Urothelium cell line (cell line): ENCODE data around the gene NR2C2.
"Not testable (repeated sequence)": the region's sequence is repeated elsewhere in the genome, so short reads cannot be mapped to it uniquely, and the experiment has no call there.

Source experiments
- DNase-seq: peaks from one replicate; pipeline ENCODE4 v3.0.0; 2011; ENCODE audit warnings: low spot score, mixed read lengths
- FAIRE-seq: peaks from 2 replicates; lab custom pipeline; 2011; peaks lifted over from hg19 to GRCh38; lab: Jason Lieb, UNC

NR2C2 gene

DNA sequence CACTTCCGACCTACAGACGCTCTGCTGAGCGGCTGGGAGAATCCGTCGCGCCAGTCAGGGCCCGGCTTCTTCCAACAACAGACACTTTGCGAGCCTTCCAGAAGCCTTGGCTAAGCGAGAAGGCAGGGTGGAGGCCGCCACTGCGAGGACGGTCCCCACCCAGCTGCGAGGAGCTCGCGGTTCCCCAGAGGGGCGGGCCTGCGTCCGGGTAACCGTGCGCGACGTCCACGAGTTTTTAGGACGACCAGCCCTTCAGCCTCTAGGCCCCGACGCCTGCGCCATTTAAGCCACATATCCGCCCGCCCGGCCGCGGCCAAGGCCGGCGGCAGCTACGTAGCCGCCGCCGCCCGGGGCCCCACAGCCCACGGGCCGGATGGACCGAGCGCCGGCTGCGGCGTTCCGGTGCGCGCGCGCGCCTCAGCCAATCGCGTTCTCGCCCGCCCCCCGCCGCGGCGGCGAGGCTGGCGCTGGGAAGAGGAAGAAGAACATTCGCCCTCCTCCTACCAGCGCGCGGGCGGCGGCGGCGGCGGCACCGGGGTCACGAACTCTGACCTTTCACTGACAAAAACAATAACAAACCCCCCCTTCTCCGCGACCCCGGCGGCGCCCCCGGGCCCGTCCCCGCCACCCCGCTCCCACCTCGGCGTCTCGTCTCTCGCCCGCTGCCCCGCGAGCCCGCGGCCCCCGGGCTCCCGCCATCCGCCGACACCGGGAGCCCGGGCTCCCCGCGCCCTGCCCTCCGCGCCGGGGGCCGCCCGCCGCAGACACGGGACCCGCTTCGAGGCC is at the start of gene NR2C2:
Gene NR2C2 (plus strand): TSS at position 484 of the 786 bp plus-strand sequence. CDS start 56,332 bp downstream, outside the sequence.
- peak; percentile 94 for DNase-seq
- peak; percentile 44 for FAIRE-seq

- DNase-seq (no peak), FAIRE-seq (no peak)
These were observed 48.5 kb upstream of the NR2C2 start for GRCh38 chr3:14898929-14899328.

DNA sequence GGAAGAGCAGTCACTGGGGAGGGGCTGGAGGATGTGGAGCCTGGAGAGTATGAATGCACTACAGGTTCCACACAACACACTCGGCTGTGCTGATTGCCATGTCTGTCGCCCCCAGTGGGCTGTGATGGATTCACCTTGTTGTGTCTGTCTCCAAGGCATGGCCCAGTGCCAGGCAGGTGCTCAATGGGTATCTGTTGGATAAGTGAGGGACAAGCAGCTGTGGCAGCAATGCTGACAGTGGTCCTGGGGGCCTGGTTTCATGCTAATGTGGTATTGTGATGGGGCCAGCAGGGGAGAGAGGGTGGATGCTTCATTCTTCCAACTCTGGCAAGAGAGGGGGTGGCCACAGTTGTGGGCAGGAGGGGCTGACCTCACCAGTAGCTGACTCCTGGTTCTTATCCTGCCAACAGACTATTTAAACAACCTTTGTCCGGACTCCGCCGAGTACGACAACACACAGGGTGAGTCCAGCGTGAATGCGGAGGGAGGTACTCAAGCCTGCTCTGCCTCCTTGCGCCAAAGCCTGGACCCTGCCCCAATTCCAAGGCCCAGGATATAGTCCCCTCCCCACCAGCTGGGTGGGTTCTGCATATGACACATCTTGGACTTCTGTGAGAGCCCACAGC is 47.3 kb upstream of the NR2C2 start:
- DNase-seq (no peak), FAIRE-seq (no peak)

DNA sequence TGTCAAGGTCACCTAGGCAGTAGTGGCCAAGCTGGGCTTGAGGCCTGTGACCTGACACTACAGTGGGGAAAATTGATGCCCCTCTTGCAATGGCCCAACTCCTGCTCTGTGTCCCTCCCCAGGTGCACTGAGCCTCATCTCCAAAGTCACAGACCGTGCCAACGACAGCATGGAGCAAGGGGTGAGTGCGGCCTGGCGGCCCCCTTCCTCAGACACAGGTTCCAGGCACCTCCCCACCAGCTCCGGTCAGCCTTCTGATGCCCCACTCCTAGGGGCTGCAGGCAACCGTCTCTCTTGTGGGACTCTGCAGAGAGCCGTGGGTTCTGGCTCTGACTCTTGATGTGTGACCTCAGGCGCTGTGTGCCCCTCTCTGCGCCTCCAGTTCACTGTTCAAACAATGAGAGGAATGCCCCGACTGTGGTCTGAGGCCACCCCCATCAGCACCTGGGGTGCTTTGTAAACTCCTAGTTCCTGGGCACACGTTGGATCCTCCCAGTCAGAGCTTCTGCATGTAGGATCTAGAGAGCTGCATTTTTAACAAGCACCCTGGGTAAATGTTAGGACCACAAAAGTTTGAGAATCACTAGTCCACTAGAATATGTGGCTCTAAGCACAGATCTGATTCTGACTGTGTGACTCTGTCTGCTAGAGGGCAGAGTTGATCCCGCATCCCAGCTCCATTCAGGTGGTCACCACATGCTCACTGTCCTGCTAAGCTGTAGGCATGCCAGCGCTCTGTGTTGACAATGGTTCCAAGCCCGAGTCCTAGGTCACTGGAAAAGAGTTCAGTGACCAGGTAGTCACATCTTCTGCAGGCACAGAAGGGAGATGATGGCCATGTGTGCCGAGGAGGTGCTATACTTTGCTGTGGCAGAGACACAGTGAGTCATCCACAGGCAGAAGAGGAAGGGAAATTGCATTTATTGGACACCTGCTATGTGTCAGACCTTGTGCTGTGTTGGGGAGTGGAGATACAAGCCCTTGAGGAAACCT is 46.2 kb upstream of the NR2C2 start:
- no peak for DNase-seq
- no peak for FAIRE-seq

DNA sequence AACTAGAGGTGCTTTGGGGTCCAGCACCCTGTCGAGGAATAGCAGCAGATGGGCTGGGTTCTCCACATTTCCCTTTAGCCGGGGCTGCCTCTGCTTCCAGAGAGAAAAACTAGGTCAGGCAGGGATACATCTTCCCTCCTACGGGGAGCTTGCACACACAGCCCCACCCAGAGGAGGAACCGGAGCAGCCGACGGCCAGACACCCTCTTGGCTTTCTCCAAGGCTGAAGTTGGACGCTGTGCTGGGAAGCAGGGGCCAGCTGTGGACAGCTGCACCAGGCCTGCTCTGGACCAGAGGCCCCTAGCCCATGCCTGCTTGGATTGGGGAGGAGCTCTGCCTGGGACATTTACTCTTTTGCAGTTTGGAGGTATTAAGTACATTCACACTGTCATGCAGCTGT is 44.7 kb upstream of the NR2C2 start:
- no peak for FAIRE-seq

GRCh38 chr3:14903501-14903900 is 43.9 kb upstream of the NR2C2 start:
- FAIRE-seq, DNase-seq: not testable (repeated sequence)

More for the DNA sequence above, 44.7 kb upstream of the NR2C2 start:
- DNase-seq = no peak

- FAIRE-seq (no peak), DNase-seq (no peak)
These were observed 42.2 kb upstream of the NR2C2 start for GRCh38 chr3:14905055-14905657.

DNA sequence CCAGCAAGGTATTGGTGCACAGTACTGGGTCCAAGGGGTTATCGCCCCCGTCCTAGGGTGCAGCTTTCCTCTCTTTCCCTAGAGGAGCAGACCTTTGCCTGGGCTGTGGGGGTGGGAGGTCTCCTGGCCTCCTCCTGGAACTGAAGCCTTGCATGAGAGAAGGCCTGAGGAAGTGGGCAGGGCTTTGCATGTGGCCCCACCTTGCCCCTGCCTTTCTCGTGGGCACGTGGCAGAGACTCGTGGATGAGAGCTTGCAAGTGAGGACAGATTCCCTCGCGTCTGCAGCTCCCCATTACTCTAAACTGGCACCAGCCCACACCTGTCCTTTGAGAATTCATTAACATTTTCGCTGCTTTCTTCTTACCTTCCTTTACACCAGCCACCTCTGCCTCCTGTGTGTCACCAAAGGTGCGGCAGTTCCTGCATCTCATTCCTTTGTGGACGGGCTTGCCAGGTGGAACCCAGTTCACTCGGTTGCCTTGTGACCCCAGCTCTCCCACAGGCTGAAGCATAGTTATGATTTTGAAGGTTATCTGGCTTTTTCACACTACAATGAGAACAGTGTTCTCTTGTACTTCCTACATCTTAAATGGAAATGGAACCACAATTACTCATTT is 40.9 kb upstream of the NR2C2 start:
- DNase-seq = no peak
- no peak for FAIRE-seq

GRCh38 chr3:14907043-14907966 is 40.1 kb upstream of the NR2C2 start:
- FAIRE-seq (no peak), DNase-seq (no peak)

GRCh38 chr3:14909250-14909649 is 38.1 kb upstream of the NR2C2 start:
- FAIRE-seq (no peak), DNase-seq (no peak)

DNA sequence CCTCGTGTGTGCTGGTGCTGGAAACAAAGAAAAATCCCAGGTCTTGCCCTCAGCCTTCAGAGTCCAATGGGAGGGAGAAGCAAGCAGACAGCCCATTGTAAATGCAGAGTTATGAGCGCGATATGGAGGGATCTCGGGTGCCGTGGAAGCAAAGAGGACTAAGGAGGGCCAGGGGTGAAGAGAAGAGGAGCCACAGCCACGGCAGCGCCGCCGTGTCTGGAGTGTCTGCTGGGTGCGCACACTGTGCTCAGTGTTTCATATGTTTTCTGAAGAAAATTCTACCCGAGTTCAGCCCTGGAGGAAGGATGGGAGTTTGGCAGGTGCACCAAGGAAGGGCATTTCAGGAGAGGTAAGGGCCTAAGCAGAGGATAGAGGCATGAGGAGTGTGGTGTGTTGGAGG is 35.7 kb upstream of the NR2C2 start:
- DNase-seq = no peak
- FAIRE-seq = no peak

GRCh38 chr3:14913071-14913925 is 34.1 kb upstream of the NR2C2 start:
- no peak for DNase-seq
- FAIRE-seq = no peak

DNA sequence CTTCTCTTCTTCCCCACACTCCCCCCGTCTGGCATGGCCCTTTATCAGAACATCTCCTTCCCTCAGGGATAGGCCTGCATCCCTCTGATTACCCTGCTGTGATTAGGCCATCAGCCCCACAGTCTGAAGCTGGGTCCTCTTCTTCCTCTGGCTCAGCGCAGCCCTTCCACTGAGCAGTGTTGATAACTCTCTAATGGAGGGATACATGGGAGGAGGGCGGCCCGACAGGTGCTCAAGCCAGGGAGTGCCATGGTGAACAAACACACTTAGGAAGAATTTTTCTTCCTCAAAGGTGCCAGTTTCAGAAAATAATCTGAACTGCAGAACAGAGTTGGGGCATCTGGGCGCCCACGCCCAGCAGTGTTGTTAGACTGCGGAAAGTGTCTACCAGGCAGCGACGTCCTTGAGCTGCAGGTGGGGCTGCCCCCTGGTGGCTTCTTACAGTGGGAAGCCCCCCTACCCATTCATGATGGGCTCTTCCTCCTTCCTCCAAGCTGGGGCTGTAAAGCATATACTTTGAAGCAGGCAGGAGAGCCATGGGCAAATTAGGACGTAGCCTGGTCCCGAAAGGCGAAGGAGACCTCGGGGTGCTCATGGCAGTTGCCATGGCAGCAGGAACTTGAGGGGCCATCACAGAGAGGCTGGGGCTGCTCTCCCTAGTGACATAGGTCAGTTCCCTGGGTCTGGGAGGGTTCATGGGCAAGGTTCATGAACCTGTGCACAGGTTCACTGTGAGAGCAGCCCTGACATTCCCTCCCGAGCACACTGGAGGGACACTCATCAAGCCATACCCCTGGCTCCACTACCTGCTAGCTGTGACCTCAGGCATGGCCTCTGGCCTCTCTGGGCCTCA is 33.2 kb upstream of the NR2C2 start:
- DNase-seq (no peak), FAIRE-seq (no peak)

DNA sequence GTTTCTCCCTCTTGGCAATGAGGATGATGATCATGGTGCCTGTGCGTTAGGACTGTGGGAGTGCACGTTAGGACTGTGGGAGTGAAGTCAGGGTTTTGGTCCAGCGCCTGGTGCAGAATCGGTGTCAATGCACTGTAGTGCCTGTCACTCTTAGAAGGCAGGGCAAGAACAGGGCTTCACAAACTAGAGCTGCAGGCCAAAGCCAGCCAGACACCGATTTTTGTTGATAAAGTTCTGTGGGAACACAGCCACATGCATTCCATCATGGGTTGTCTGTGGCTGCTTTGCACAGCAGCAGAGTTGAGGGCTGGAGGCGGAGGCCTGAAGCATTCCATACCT is 32.6 kb upstream of the NR2C2 start:
- no peak for FAIRE-seq
- DNase-seq = no peak

DNA sequence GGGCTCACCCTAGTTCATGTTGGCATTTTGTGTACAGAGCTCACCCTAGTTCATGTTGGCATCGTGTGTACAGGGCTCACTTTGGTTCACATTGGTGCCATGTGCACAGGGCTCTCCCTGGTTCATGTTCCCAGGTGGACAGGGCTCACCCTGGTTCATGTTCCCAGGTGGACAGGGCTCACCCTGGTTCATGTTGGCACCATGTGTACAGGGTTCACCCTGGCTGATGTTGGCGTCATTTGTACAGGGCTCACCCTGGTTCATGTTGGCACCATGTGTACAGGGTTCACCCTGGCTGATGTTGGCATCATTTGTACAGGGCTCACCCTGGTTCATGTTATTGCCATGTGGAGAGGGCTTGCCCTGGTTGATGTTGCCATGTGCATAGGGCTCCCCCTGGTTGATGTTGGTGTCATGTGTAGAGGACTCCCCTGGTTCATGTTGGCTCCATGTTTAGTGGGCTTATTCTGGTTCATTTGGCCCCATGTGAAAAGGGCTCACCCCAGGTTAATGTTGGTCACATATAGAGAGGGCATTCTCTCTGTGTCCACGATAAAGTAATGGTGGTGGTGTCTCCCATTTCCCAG is 31.7 kb upstream of the NR2C2 start:
- DNase-seq = no peak
- FAIRE-seq = no peak

- no peak for DNase-seq
- no peak for FAIRE-seq
These were observed 29.0 kb upstream of the NR2C2 start for GRCh38 chr3:14918356-14918860.

- no peak for DNase-seq
- FAIRE-seq = no peak
These were observed 26.8 kb upstream of the NR2C2 start for GRCh38 chr3:14920536-14920935.
